ENCODE results near the gene MTNR1B.

DNA sequence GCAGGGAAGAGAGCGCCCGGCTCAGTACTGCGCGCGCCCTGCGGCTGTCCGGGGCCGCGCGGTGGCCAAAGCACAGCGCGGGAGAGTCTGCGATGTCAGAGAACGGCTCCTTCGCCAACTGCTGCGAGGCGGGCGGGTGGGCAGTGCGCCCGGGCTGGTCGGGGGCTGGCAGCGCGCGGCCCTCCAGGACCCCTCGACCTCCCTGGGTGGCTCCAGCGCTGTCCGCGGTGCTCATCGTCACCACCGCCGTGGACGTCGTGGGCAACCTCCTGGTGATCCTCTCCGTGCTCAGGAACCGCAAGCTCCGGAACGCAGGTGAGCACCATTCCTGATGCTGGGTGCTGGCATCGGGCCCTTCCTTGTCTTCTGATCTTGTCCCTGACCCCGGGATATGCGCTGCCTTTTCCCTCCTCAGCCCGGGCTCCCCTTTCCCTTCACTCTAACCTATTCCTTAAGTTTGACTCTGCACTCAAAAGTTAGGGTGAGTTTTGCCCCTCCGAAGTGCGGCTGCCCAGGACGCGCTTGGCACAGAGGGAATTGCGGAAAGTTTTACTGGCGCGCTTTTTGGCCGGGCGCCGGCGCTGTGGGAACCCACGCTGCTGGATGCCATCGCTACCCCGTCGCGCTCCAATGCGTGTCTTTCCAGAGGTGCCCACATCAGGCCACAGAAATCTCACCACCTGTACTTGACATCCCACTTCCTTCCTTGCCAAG, at the start of gene MTNR1B:
- TF ChIP-seq GABPA (IDR thresholded peaks at IDR 0.05; ENCODE audit: low read depth) (no peak), CTCF (IDR thresholded peaks at IDR 0.05; ENCODE audit: insufficient read depth, low read length) (no peak), POLR2AphosphoS5 (IDR thresholded peaks at IDR 0.05; ENCODE audit: low read depth) (no peak), REST (IDR thresholded peaks at IDR 0.05; ENCODE audit: insufficient replicate concordance, low read depth) (no peak), SPI1 (IDR thresholded peaks at IDR 0.05; ENCODE audit: borderline replicate concordance, low read depth) (no peak)
